GM18861 (cell line): ENCODE results near the gene OR10A6.

Experiments used
- ATAC-seq: cut with Tn5 transposase; IDR thresholded peaks from one replicate; pipeline ENCODE4 v1.9.1; 2021; ENCODE audit not compliant: unreplicated experiment

Gene OR10A6

GRCh38 chr11:7882860-7883259 is 48.2 kb downstream of the OR10A6 start:
- ATAC-seq, result no peak
